HG02884 (cell line): Measurements from ENCODE around the gene ITPA.
A peak's percentile ranks its signal among the peaks of the same experiment; 100 is the strongest.
"Not testable (repeated sequence)": the region's sequence is repeated elsewhere in the genome, so short reads cannot be mapped to it uniquely, and the experiment has no call there.

Experiments
- ATAC-seq: cut with Tn5 transposase; IDR thresholded peaks from one replicate; pipeline ENCODE4 v1.9.1; 2021; ENCODE audit warnings: mild to moderate bottlenecking, moderate library complexity; ENCODE audit not compliant: unreplicated experiment

The ITPA gene

GRCh38 chr20:3172933-3173609, 36.2 kb upstream of the ITPA start, which contains the start of gene LZTS3:
Gene LZTS3 (minus strand): TSS chr20:3173549. CDS start chr20:3167163, 6,386 bp downstream.
- ATAC-seq: peak; percentile 45

- peak; percentile 83 for ATAC-seq
These were observed 35.5 kb upstream of the ITPA start for GRCh38 chr20:3173610-3174441.

GRCh38 chr20:3174442-3175261, 34.6 kb upstream of the ITPA start:
- no peak for ATAC-seq

GRCh38 chr20:3175270-3175669, 34.0 kb upstream of the ITPA start:
- no peak for ATAC-seq

- no peak for ATAC-seq
These were observed 31.4 kb upstream of the ITPA start for GRCh38 chr20:3177746-3178485.

- no peak for ATAC-seq
These were observed 29.0 kb upstream of the ITPA start for GRCh38 chr20:3180319-3180718.

GRCh38 chr20:3181270-3181669, 28.0 kb upstream of the ITPA start:
- ATAC-seq: no peak

GRCh38 chr20:3182429-3182828, 26.9 kb upstream of the ITPA start:
- ATAC-seq: not testable (repeated sequence)

GRCh38 chr20:3183896-3184612, 25.2 kb upstream of the ITPA start:
- no peak for ATAC-seq

- not testable (repeated sequence) for ATAC-seq
These were observed 21.4 kb upstream of the ITPA start for GRCh38 chr20:3187861-3188260.

GRCh38 chr20:3188823-3189413, 20.4 kb upstream of the ITPA start:
- ATAC-seq: no peak

- ATAC-seq: no peak
These were observed 19.7 kb upstream of the ITPA start for GRCh38 chr20:3189561-3190131.

GRCh38 chr20:3190681-3191111, 18.6 kb upstream of the ITPA start:
- no peak for ATAC-seq

GRCh38 chr20:3192226-3193015, 16.9 kb upstream of the ITPA start:
- no peak for ATAC-seq

- ATAC-seq: no peak
These were observed 15.3 kb upstream of the ITPA start for GRCh38 chr20:3193806-3194616.

GRCh38 chr20:3194617-3195280, 14.5 kb upstream of the ITPA start:
- ATAC-seq: no peak
